Activated CD4-positive, alpha-beta T cell treated with anti-CD3 and anti-CD28 coated beads, Interleukin-2, amount 10 ng/mL, durations not matched to agents 7 days and 5 days (primary cell): ENCODE measurements around the gene MRPL45. TPM values are rescaled to one million over a fixed set of nuclear protein-coding genes. Genes with fewer than 3 reads are reported as not detected.
"Not testable (repeated sequence)": the region's sequence is repeated elsewhere in the genome, so short reads cannot be mapped to it uniquely, and the experiment has no call there.

Experiments used
- CTCF ChIA-PET: fragments of 350-600 bp; sonication (Branson Sonifier 250); formaldehyde crosslinking; loops from one replicate; lab custom pipeline; 2021; ENCODE audit warnings: antibody characterized with exemption; lab: Charles Lee
- POLR2A ChIA-PET: fragments of 350-600 bp; sonication (Branson Sonifier 250); formaldehyde crosslinking; loops from one replicate; lab custom pipeline; 2021; ENCODE audit warnings: antibody characterized with exemption; lab: Charles Lee
- DNase-seq: peaks from one replicate; pipeline ENCODE4 v3.0.0-alpha.2; 2020
- H3K27ac Mint-ChIP-seq: one replicate; pipeline ENCODE4 v1.8.0; 2021; ENCODE audit warnings: mild to moderate bottlenecking, moderate library complexity, mixed read lengths
- H3K27me3 Mint-ChIP-seq: one replicate; pipeline ENCODE4 v1.8.0; 2021; ENCODE audit warnings: mixed read lengths
- H3K36me3 Mint-ChIP-seq: one replicate; pipeline ENCODE4 v1.8.0; 2021; ENCODE audit warnings: low read depth, mixed read lengths
- H3K4me1 Mint-ChIP-seq: one replicate; pipeline ENCODE4 v1.8.0; 2021; ENCODE audit warnings: mixed read lengths
- H3K4me3 Mint-ChIP-seq: one replicate; pipeline ENCODE4 v1.8.0; 2021; ENCODE audit warnings: mild to moderate bottlenecking, moderate library complexity, mixed read lengths
- H3K9me3 Mint-ChIP-seq: one replicate; pipeline ENCODE4 v1.8.0; 2021; ENCODE audit warnings: mixed read lengths
- total RNA-seq, 2 experiments: library from RNA; stranded (reverse); gene quantifications; one replicate each; pipeline ENCODE4 v1.2.3, GENCODE V29; 2021

Gene MRPL45
- 10 to 100 TPM; 28.4 to 30.6 TPM for total RNA-seq

DNA sequence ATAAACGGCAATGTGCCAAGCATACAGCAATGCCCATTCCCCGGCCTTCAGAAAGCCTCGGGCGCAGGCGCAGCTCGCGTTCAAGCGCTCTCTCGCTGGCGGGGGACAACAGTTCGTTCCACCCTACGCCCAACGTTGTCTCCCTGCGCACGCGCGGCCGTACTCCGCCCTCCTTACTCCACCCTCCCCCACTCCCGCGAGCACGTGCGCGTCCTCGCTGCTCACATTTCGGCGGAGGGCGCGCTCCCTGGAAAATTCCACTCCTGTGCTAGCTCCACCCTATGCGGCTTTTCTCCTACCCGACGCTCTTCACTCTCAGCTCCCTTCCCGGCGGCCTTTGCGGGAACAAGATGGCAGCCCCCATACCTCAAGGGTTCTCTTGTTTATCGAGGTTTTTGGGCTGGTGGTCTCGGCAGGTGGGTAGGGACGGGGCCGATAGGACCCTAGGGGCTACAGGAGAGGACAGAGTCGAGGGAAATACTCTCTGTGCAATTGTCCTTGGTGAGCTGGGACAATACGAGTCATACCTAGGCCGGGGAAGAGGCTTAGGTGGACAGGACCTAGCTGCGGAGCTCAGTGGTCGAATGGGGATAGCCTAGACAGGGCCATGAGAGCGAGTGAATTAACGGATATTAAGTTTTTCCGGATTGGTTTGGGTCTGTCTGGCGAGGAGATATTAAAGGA is at the start of gene MRPL45:
MRPL45 (plus strand) TSS at position 335 of the 684 bp plus-strand sequence; CDS start at position 351, 16 bp downstream.
- Mint-ChIP-seq H3K4me3 (peak within 1 kb of the TSS; percentile 90), H3K4me1 (peaks cover 15% of the 10 kb centered on the region), H3K27ac (peak within 1 kb of the TSS; percentile 97)
- POLR2A ChIA-PET, H3K36me3 Mint-ChIP-seq, H3K9me3 Mint-ChIP-seq, H3K27me3 Mint-ChIP-seq: not testable (repeated sequence)
- DNase-seq = peak; percentile 96
- CTCF ChIA-PET = interaction anchor here (0.6 to 0.9 kb wide), 2 partner anchors 9 to 25 kb away, joined by 3 read pairs; no protein-coding TSS in a partner anchor

DNA sequence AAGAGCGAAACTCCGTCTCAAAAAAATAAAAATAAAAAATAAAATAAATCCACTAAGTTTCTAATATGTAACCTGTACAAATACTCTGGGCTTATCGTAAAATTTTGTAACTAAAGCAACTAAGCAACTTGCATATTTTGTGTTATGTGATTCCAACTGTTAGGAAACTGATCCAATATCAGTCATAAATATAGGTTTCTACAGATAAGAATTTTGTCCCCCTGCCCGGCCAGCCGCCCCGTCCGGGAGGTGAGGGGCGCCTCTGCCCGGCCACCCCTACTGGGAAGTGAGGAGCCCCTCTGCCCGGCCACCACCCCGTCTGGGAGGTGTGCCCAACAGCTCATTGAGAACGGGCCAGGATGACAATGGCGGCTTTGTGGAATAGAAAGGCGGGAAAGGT is 43.8 kb upstream of the MRPL45 start:
- CTCF ChIA-PET, H3K4me1 Mint-ChIP-seq: not testable (repeated sequence)

DNA sequence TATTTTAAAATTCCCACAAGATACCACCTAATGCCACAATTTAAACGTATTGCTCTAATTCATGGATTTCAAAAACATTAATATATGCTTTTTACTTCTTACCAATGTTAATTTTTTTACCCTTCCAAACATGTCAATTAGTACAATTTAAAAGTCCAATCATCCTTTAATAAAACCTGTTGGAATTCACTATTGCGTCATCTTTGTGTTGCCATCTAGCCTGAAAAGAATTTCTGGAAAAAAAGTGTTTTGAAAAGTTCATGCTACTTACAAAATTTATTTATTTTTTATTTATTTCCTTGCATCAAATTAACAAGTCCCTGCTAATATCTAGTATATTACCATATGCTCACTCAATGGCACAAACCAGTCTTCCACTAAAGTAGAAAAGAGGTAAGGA is 42.6 kb upstream of the MRPL45 start:
- H3K4me3 Mint-ChIP-seq, POLR2A ChIA-PET, H3K4me1 Mint-ChIP-seq, CTCF ChIA-PET, H3K27me3 Mint-ChIP-seq, H3K27ac Mint-ChIP-seq, DNase-seq, H3K9me3 Mint-ChIP-seq, H3K36me3 Mint-ChIP-seq: not testable (repeated sequence)

More for the DNA sequence above, 43.8 kb upstream of the MRPL45 start:
- H3K27me3 Mint-ChIP-seq, POLR2A ChIA-PET, H3K27ac Mint-ChIP-seq, H3K9me3 Mint-ChIP-seq, H3K4me3 Mint-ChIP-seq, DNase-seq, H3K36me3 Mint-ChIP-seq: not testable (repeated sequence)

DNA sequence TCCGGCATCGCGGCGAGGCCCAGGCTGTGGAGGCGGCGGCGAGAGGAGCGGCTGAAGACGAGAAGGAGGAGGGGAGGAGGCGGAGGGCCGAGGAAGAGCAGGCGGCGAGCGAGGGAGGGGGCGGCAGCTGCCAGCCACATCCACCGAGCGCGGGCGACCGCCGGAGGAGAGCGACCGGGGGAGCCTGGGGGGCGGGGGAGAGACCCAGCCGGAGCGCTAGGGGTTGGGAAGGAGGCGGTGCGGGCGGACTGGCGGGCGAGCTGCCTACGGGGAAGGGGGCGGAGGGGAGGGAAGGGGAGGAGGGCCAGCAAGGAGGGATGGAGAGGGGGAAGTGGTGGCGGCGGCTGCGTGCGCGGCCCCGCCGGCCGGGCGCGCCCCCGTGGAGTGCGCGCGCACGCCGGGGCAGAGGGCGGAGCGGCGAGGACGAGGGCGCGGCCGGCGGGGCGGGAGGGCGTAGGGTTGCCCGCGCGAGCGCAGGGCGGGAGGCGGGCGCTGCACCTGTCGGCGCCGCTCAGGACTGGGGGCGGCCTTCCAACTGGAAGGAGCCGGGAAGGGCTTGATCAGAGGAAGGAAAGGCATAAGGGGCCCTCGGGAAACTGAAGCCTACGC is 39.9 kb upstream of the MRPL45 start:
- H3K36me3 Mint-ChIP-seq, CTCF ChIA-PET, POLR2A ChIA-PET, H3K9me3 Mint-ChIP-seq, H3K27me3 Mint-ChIP-seq, H3K4me1 Mint-ChIP-seq, H3K27ac Mint-ChIP-seq: not testable (repeated sequence)
- peak; percentile 80 for DNase-seq
- H3K4me3 Mint-ChIP-seq = peak overlapping the region; percentile 53

DNA sequence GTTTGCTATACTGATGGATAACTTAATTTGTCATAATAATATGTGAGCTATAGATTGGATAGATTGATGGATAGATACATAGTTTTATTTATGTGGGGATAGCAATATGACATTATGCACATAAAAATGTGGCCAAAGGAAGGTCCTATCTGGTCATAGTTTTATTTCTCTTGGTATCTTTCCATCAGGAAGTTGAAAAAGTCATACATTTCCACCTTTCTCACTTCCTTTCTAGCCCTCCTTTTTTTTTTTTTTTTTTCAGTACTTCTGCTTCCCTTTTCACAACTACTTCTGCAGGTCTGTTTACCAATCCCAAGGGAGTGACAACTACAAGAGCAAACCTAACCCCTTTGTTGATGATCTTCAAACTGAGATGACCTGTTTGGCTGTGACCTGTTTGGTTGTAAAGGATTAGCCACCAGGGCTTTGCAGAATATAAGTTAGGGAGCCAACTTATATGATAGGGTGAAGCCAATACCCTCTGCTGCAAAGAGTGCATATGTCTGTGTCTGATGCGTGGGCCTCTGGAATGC is 30.9 kb upstream of the MRPL45 start:
- H3K36me3 Mint-ChIP-seq, DNase-seq, H3K27me3 Mint-ChIP-seq, POLR2A ChIA-PET, H3K4me3 Mint-ChIP-seq, H3K9me3 Mint-ChIP-seq, H3K27ac Mint-ChIP-seq, CTCF ChIA-PET, H3K4me1 Mint-ChIP-seq: not testable (repeated sequence)

DNA sequence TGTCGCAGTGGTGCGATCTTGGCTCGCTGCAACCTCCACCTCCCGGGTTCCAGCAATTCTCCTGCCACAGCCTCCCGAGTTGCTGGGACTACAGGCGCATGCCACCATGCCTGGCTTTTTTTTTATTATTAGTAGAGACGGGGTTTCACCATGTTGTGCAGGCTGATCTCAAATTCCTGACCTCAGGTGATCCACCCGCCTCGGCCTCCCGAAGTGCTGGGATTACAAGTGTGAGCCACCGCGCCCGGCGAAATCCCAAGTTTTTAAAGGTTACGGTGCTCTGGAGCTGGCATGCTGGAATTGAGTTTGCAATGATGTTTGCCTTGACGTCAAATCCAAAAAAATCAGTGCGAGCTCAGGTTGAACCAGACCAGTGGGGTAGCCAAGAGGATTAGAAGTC is 30.4 kb upstream of the MRPL45 start:
- CTCF ChIA-PET, POLR2A ChIA-PET: not testable (repeated sequence)

DNA sequence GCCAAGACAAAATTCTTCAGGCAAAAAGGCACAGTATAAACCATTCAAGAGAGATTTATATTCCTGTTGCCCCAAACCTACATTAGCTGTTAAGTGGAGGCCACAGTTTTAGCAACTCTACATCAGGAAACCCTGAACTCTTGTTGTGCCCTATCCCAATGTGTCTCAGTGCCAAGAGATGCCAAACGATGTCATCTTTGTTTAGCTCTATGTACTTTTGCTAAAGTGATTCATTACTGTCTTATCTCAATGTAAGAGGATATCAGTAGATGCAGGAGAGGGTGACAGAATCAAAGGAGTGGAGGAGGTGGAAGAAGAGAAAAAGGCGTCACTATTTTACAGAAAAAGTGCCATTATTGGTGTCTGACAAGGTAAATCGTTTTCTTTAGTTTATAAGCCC is 28.8 kb upstream of the MRPL45 start:
- H3K27me3 Mint-ChIP-seq, H3K27ac Mint-ChIP-seq, H3K36me3 Mint-ChIP-seq, H3K9me3 Mint-ChIP-seq, H3K4me3 Mint-ChIP-seq, POLR2A ChIA-PET, H3K4me1 Mint-ChIP-seq, DNase-seq, CTCF ChIA-PET: not testable (repeated sequence)

More for the DNA sequence above, 30.4 kb upstream of the MRPL45 start:
- H3K27me3 Mint-ChIP-seq, H3K4me3 Mint-ChIP-seq, DNase-seq, H3K36me3 Mint-ChIP-seq, H3K4me1 Mint-ChIP-seq, H3K27ac Mint-ChIP-seq, H3K9me3 Mint-ChIP-seq: not testable (repeated sequence)

DNA sequence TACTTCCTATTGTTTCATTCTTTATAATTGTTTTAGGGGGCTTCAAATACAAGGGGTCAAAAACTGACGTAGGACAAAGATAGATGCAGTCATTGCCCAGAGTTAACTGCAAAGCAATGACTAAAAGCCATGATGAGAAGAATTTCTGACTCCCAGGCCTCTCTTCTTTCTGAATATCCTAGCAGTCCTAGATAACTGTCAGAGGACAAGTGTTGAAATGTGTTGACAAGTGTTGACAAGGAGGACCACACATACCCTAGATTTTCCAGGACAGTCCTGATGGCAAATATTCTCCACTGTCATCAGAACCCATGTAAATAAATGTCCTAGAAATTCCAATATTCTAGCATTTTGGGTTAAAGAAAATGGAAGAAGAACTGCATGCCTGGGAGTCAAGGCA is 27.9 kb upstream of the MRPL45 start:
- DNase-seq, H3K27ac Mint-ChIP-seq, CTCF ChIA-PET, H3K4me3 Mint-ChIP-seq, POLR2A ChIA-PET, H3K9me3 Mint-ChIP-seq, H3K27me3 Mint-ChIP-seq, H3K36me3 Mint-ChIP-seq, H3K4me1 Mint-ChIP-seq: not testable (repeated sequence)

DNA sequence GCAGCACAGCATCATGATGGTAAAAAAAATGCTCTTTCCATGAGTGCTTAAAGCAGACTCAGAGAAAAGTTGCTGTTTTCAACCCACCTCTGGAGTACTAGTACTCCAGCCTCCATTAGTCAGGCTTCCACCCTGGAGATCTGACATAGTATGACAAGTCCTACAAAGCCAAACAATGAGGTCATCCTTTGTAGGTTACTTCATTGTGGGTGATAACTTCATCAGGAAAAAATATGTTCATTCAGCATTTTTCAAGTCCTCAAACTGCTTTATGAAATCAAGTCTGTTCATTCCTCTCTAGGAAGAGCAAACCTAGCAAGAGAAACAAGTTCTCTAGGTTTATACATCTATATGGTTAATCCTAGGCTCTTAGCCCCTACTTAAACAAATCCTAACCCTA is 27.4 kb upstream of the MRPL45 start:
- H3K27ac Mint-ChIP-seq, H3K36me3 Mint-ChIP-seq, H3K9me3 Mint-ChIP-seq, H3K27me3 Mint-ChIP-seq, H3K4me1 Mint-ChIP-seq, CTCF ChIA-PET, POLR2A ChIA-PET, H3K4me3 Mint-ChIP-seq, DNase-seq: not testable (repeated sequence)

DNA sequence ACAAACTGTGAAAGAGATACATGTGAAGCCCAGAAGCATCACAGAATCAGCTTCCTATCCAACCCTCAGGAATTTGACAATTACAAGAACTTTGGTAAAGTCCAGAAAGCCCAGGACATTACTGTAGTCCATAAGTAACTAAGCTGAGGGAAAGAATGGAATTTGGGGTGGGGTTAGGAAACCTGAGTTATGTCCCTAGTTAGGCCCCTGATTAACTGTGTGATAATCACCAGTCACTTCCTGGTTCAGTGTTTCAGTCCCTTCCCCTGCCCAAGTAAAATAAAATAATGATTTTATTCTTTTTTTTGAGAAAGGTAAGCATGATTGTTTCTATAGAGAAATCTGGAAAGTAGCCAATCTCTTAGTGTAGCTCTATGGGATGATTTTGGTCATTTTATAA is 11.0 kb upstream of the MRPL45 start:
- H3K9me3 Mint-ChIP-seq, DNase-seq, CTCF ChIA-PET, POLR2A ChIA-PET, H3K4me3 Mint-ChIP-seq, H3K27ac Mint-ChIP-seq, H3K36me3 Mint-ChIP-seq, H3K27me3 Mint-ChIP-seq: not testable (repeated sequence)
- peaks cover 11% of the 10 kb centered on the region for H3K4me1 Mint-ChIP-seq

DNA sequence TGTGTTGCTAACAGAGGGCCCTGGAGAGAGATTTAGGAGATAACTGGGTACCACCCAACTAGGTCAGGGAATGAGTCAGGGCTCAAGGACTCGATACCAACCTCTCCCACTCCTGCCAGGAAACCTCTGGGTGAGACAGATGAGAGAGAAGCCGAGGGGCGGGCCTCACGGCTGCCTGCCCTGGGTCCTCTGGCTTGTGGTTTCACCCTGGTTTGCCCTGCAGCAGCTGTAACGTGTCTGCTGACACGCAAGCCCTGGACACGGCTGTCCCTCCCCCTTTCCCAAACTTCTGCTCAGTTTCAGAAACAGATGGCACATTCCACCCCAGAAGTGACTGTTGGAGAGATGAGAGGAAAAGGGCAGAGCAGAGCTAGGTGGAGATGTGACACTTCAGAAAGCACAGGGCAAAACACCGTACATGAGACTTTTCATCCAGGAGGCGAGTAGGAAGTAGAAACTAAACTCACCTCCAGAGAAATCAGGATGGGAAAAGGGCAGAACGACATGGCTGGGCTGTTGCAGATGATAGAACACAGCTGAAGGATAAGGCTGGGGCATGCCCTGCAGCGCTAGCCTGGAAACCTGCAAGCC is 10.4 kb upstream of the MRPL45 start:
- H3K9me3 Mint-ChIP-seq, H3K27me3 Mint-ChIP-seq, CTCF ChIA-PET, POLR2A ChIA-PET, H3K36me3 Mint-ChIP-seq: not testable (repeated sequence)
- H3K4me1 Mint-ChIP-seq = peaks cover 11% of the 10 kb centered on the region
- DNase-seq = peak; percentile 14
- H3K4me3 Mint-ChIP-seq = peak overlapping the region; percentile 4
- peak overlapping the region; percentile 73 for H3K27ac Mint-ChIP-seq

DNA sequence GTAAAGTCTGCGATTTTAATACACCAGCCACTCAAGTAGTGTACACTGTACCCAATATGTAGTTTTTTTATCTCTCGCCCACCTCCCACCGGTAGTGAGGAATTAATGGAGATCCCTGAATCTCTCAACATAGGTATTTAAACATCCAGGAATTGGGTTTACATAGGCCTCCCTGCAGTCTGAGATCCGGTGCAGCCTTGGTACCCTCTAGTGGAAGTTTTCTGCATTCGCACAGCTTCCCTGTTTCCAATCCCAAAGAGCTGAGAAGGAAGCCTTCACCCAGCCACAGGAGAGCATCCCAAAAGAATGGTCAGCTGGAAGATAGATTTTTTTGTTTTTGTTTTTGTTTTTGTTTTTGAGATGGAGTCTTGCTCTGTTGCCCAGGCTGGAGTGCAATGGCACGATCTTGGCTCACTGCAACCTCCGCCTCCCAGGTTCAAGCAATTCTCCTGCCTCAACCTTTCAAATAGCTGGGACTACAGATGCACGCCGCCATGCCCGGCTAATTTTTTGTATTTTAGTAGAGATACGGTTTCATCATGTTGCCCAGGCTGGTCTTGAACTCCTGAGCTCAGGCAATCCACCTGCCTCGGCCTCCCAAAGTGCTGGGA is 8.6 kb upstream of the MRPL45 start:
- CTCF ChIA-PET = interaction anchor here (1.0 kb wide), 1 partner anchor 9 kb away, joined by 3 read pairs; the partner anchor contains the start of gene MRPL45
- H3K27me3 Mint-ChIP-seq, H3K27ac Mint-ChIP-seq, H3K4me3 Mint-ChIP-seq, POLR2A ChIA-PET, H3K36me3 Mint-ChIP-seq, H3K9me3 Mint-ChIP-seq: not testable (repeated sequence)
- DNase-seq = peak; percentile 14
- peaks cover 11% of the 10 kb centered on the region for H3K4me1 Mint-ChIP-seq

DNA sequence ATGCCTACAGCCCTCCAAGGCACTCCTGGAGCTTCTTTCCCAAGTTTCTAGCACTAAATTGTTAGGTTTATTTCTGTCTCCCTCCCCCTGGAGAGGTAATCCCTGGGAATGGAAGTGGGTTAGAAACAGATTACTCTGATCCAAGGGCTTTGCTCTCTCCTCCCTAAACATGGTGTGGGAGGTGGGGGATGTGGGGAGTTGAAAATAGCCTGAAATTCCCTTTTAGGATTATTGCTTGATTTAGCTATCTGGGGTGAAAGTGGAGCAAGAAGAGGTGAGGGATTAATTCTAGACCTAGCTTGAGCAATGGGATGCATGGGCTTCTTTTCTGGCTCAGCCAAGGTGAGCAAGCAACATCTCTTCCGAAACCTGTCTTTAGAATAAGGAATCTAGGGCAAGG is 7.2 kb upstream of the MRPL45 start:
- POLR2A ChIA-PET, CTCF ChIA-PET, DNase-seq, H3K27ac Mint-ChIP-seq, H3K4me3 Mint-ChIP-seq, H3K36me3 Mint-ChIP-seq, H3K27me3 Mint-ChIP-seq, H3K9me3 Mint-ChIP-seq: not testable (repeated sequence)
- H3K4me1 Mint-ChIP-seq = peaks cover 11% of the 10 kb centered on the region
